OCI-LY7 (cell line): ENCODE results near the gene PHF1.

Experiments used
- CTCF ChIP-seq: fragments of 200-600 bp; sonication (generic); conservative IDR thresholded peaks from 2 replicates; pipeline ENCODE4 v1.5.1; 2014; ENCODE audit warnings: mild to moderate bottlenecking, antibody characterized with exemption, low read length, moderate library complexity, mixed read lengths
- EZH2phosphoT487 ChIP-seq: fragments of 200-600 bp; sonication (generic); IDR thresholded peaks from 2 replicates; pipeline ENCODE4 v1.6.1; 2018; ENCODE audit warnings: low read depth, borderline replicate concordance, mild to moderate bottlenecking, mixed run types, antibody characterized with exemption, low read length, moderate library complexity, mixed read lengths

GRCh38 chr6:33441457-33441856 lies 30.6 kb downstream of the PHF1 start:
- TF ChIP-seq CTCF (no peak), EZH2phosphoT487 (no peak)
